ENCODE measurements around the gene PDCD4.

The PDCD4 gene

DNA sequence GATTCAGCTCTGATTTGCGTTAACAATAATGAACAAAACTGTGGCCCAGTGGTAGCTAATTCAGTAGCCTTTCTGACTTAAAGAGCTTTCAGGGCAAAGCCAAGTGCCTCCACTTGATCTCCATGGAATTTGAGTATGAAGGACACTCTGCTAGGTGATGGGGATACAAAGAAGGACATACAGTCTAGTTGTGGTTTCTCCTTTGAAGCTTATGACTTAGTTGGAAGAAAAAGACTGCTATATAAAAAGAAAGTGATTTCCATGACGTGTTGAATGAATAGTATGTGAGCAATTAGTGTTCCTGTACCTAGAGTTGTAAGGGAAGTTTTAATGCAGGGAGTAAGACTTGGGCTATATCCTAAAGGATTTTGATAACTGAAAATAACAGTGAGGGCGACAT lies 8.3 kb downstream of the PDCD4 start:
- Histone ChIP-seq H3K36me3 (replicated peaks; ENCODE audit: insufficient read depth, low read length) (peaks cover 2% of the 10 kb centered on the region; the same call in 1 of the 2 replicates), H3K4me1 (ENCODE audit: low read length) (peaks cover 10% of the 10 kb centered on the region), H4K20me1 (ENCODE audit: insufficient read depth, low read length) (no peaks in the 10 kb centered on the region), H2AFZ (ENCODE audit: low read length) (no peak overlapping the region), H3F3A (ENCODE audit: insufficient read depth, low read length) (peaks cover 4% of the 10 kb centered on the region), H3K4me2 (ENCODE audit: low read depth, low read length) (no peak overlapping the region), H3K27me3 (replicated peaks; ENCODE audit: insufficient read depth, low read length) (no peaks in the 10 kb centered on the region), H3K79me2 (ENCODE audit: low read length) (no peaks in the 10 kb centered on the region), H3K9me2 (replicated peaks; ENCODE audit: insufficient read depth, low read length) (no peaks in the 10 kb centered on the region), H3K9me3 (replicated peaks; ENCODE audit: insufficient read depth, low read length) (no peaks in the 10 kb centered on the region), H3K4me3 (ENCODE audit: low read length) (no peak overlapping the region), H3K27ac (ENCODE audit: low read length) (no peak overlapping the region), H3K9ac (ENCODE audit: low read length) (no peak overlapping the region)
- DNase-seq: no peak
- no peak for TF ChIP-seq EZH2phosphoT487 (IDR thresholded peaks at IDR 0.05; ENCODE audit: low read length)
- TF ChIP-seq EZH2 (optimal IDR thresholded peaks at IDR 0.05; ENCODE audit: low read depth, low read length): no peak
- TF ChIP-seq, protein P1, sequence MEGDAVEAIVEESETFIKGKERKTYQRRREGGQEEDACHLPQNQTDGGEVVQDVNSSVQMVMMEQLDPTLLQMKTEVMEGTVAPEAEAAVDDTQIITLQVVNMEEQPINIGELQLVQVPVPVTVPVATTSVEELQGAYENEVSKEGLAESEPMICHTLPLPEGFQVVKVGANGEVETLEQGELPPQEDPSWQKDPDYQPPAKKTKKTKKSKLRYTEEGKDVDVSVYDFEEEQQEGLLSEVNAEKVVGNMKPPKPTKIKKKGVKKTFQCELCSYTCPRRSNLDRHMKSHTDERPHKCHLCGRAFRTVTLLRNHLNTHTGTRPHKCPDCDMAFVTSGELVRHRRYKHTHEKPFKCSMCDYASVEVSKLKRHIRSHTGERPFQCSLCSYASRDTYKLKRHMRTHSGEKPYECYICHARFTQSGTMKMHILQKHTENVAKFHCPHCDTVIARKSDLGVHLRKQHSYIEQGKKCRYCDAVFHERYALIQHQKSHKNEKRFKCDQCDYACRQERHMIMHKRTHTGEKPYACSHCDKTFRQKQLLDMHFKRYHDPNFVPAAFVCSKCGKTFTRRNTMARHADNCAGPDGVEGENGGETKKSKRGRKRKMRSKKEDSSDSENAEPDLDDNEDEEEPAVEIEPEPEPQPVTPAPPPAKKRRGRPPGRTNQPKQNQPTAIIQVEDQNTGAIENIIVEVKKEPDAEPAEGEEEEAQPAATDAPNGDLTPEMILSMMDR (IDR thresholded peaks at IDR 0.05; ENCODE audit: low read length): no peak

- Histone ChIP-seq H3K9me3 (replicated peaks; ENCODE audit: insufficient read depth, low read length) (no peaks in the 10 kb centered on the region), H3K36me3 (replicated peaks; ENCODE audit: insufficient read depth, low read length) (peaks cover 5% of the 10 kb centered on the region; the same call in 1 of the 2 replicates), H3K4me1 (ENCODE audit: low read length) (peaks cover 10% of the 10 kb centered on the region), H3K4me2 (ENCODE audit: low read depth, low read length) (no peak overlapping the region), H3K79me2 (ENCODE audit: low read length) (no peaks in the 10 kb centered on the region), H3K9ac (ENCODE audit: low read length) (no peak overlapping the region), H3K27me3 (replicated peaks; ENCODE audit: insufficient read depth, low read length) (no peaks in the 10 kb centered on the region), H3F3A (ENCODE audit: insufficient read depth, low read length) (peaks cover 4% of the 10 kb centered on the region), H3K4me3 (ENCODE audit: low read length) (no peak overlapping the region), H3K27ac (ENCODE audit: low read length) (no peak overlapping the region), H2AFZ (ENCODE audit: low read length) (no peak overlapping the region), H3K9me2 (replicated peaks; ENCODE audit: insufficient read depth, low read length) (no peaks in the 10 kb centered on the region), H4K20me1 (ENCODE audit: insufficient read depth, low read length) (no peaks in the 10 kb centered on the region)
- TF ChIP-seq EZH2phosphoT487 (IDR thresholded peaks at IDR 0.05; ENCODE audit: low read length): no peak
- TF ChIP-seq, protein P1 (IDR thresholded peaks at IDR 0.05; ENCODE audit: low read length): no peak
- no peak for TF ChIP-seq EZH2 (optimal IDR thresholded peaks at IDR 0.05; ENCODE audit: low read depth, low read length)
- DNase-seq: no peak
These were observed 9.5 kb downstream of the PDCD4 start for GRCh38 chr10:110881247-110881646.

DNA sequence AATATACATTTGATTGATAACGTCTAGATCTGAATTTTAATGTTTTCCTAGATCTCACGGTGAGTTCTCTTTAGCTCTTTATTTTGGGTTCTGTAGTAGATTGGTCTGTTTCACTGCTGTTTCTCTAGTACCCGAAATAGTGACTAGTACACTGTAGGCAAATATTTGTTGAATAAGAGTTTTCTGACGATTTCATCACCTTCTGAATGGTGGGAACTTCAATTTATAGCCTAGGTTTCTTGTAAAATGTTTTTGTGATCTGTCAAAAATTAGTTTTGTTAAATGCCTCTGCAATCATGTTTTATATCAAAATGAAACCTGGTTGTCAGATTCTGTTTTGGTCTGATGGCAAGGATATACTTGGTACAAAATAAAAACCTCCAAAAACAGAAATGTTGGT lies 10.2 kb downstream of the PDCD4 start:
- TF ChIP-seq EZH2phosphoT487 (IDR thresholded peaks at IDR 0.05; ENCODE audit: low read length): no peak
- TF ChIP-seq EZH2 (optimal IDR thresholded peaks at IDR 0.05; ENCODE audit: low read depth, low read length): no peak
- TF ChIP-seq, protein P1 (IDR thresholded peaks at IDR 0.05; ENCODE audit: low read length): no peak
- no peak overlapping the region for H3K4me3 ChIP-seq (ENCODE audit: low read length)
- H3K27me3 ChIP-seq (replicated peaks; ENCODE audit: insufficient read depth, low read length): no peaks in the 10 kb centered on the region
- H3K9ac ChIP-seq (ENCODE audit: low read length): no peak overlapping the region
- no peak overlapping the region for H2AFZ ChIP-seq (ENCODE audit: low read length)
- no peaks in the 10 kb centered on the region for H3K9me3 ChIP-seq (replicated peaks; ENCODE audit: insufficient read depth, low read length)
- H3F3A ChIP-seq (ENCODE audit: insufficient read depth, low read length): peaks cover 4% of the 10 kb centered on the region
- H4K20me1 ChIP-seq (ENCODE audit: insufficient read depth, low read length): no peaks in the 10 kb centered on the region
- H3K36me3 ChIP-seq (replicated peaks; ENCODE audit: insufficient read depth, low read length): peaks cover 6% of the 10 kb centered on the region; the same call in 1 of the 2 replicates
- no peak overlapping the region for H3K27ac ChIP-seq (ENCODE audit: low read length)
- H3K4me2 ChIP-seq (ENCODE audit: low read depth, low read length): no peak overlapping the region
- H3K9me2 ChIP-seq (replicated peaks; ENCODE audit: insufficient read depth, low read length): no peaks in the 10 kb centered on the region
- no peak for DNase-seq
- H3K79me2 ChIP-seq (ENCODE audit: low read length): no peaks in the 10 kb centered on the region
- H3K4me1 ChIP-seq (ENCODE audit: low read length): peaks cover 10% of the 10 kb centered on the region

All from MM.1S (cell line).